NCI-H2107 treated with DMSO at 0.1 percent for 48 hours (cell line): Measurements from ENCODE around the gene MSLN.

Experiments used
- DNase-seq: peaks from one replicate; lab custom pipeline; 2025; ENCODE audit not compliant: unreplicated experiment; lab: John Stamatoyannopoulos, UW

The MSLN gene

GRCh38 chr16:722835-723633 lies 37.5 kb upstream of the MSLN start:
- DNase-seq: no peak

GRCh38 chr16:723695-724094 lies 36.8 kb upstream of the MSLN start:
- no peak for DNase-seq

- no peak for DNase-seq
Measured at GRCh38 chr16:724188-725040, 36.1 kb upstream of the MSLN start.

GRCh38 chr16:725041-725376 lies 35.5 kb upstream of the MSLN start:
- no peak for DNase-seq

GRCh38 chr16:725463-726187 lies 34.9 kb upstream of the MSLN start:
- no peak for DNase-seq

GRCh38 chr16:726188-726437 lies 34.4 kb upstream of the MSLN start:
- no peak for DNase-seq

- no peak for DNase-seq
Measured at GRCh38 chr16:726438-727290, 33.9 kb upstream of the MSLN start, which contains the start of the genes CCDC78 and HAGHL. CCDC78 (minus strand) TSS chr16:726443; CDS start chr16:726367, 76 bp downstream. HAGHL (plus strand) TSS chr16:727106; CDS start chr16:727510, 404 bp downstream.

GRCh38 chr16:727291-727977 lies 33.1 kb upstream of the MSLN start:
- no peak for DNase-seq

GRCh38 chr16:728131-728889 lies 32.2 kb upstream of the MSLN start:
- DNase-seq: no peak

- DNase-seq: no peak
Measured at GRCh38 chr16:728890-729744, 31.4 kb upstream of the MSLN start.

GRCh38 chr16:729768-730665 lies 30.5 kb upstream of the MSLN start:
- no peak for DNase-seq

GRCh38 chr16:730666-731509 lies 29.6 kb upstream of the MSLN start:
- DNase-seq: no peak

- no peak for DNase-seq
Measured at GRCh38 chr16:732332-732731, 28.2 kb upstream of the MSLN start.

GRCh38 chr16:732936-733335 lies 27.6 kb upstream of the MSLN start:
- no peak for DNase-seq

- DNase-seq: no peak
Measured at GRCh38 chr16:733382-734207, 26.9 kb upstream of the MSLN start.
